Tibial nerve (tissue), 4 donors: ENCODE results near the gene NFE2L1.

Experiments used
- EP300 ChIP-seq, 2 donors: sonication (generic); formaldehyde crosslinking; IDR thresholded peaks; one replicate each; pipeline ENCODE4 v1.6.1; 2017; ENCODE audit warnings: antibody characterized with exemption in 2 of 2, mild to moderate bottlenecking in 1 of 2
- POLR2A ChIP-seq, 2 donors: fragments of 450-650 bp; IDR thresholded peaks; one replicate each; pipeline ENCODE4 v1.6.1; 2017; ENCODE audit warnings: antibody characterized with exemption in 2 of 2, mild to moderate bottlenecking in 2 of 2, moderate library complexity in 2 of 2
- TF ChIP-seq, protein P1 (sequence below), 5 experiments: fragments of 200-600 bp in 3 of 5; fragments of 450-650 bp in 2 of 5; sonication (generic) in 3 of 5; IDR thresholded peaks; one replicate each; pipeline ENCODE4 v1.5.1; 2016 to 2019; ENCODE audit warnings: antibody characterized with exemption in 5 of 5, mild to moderate bottlenecking in 3 of 5, moderate library complexity in 2 of 5

GRCh38 chr17:48002916-48003416 lies 45.2 kb upstream of the NFE2L1 start:
- TF ChIP-seq, protein P1, sequence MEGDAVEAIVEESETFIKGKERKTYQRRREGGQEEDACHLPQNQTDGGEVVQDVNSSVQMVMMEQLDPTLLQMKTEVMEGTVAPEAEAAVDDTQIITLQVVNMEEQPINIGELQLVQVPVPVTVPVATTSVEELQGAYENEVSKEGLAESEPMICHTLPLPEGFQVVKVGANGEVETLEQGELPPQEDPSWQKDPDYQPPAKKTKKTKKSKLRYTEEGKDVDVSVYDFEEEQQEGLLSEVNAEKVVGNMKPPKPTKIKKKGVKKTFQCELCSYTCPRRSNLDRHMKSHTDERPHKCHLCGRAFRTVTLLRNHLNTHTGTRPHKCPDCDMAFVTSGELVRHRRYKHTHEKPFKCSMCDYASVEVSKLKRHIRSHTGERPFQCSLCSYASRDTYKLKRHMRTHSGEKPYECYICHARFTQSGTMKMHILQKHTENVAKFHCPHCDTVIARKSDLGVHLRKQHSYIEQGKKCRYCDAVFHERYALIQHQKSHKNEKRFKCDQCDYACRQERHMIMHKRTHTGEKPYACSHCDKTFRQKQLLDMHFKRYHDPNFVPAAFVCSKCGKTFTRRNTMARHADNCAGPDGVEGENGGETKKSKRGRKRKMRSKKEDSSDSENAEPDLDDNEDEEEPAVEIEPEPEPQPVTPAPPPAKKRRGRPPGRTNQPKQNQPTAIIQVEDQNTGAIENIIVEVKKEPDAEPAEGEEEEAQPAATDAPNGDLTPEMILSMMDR (IDR thresholded peaks at IDR 0.05), result no peak
- TF ChIP-seq POLR2A (IDR thresholded peaks at IDR 0.05) (no peak), EP300 (IDR thresholded peaks at IDR 0.05) (no peak)
